IMR-90 (cell line): ENCODE measurements around the gene KRIT1. TPM values are rescaled to one million over a fixed set of nuclear protein-coding genes. Genes with fewer than 3 reads are reported as not detected.

Source experiments
- ATAC-seq: fragments of 200-7000 bp; cut with Tn5 transposase; 2 replicates; pipeline ENCODE4 v1.9.1; 2020; ENCODE audit warnings: low read depth, mild to moderate bottlenecking, moderate library complexity
- BruUV-seq: library from RNA; stranded (reverse); fragments of 400-500 nt; replicated peaks from 2 replicates; lab custom pipeline; 2021; lab: Mats Ljungman, UMichigan
- CTCF ChIA-PET: fragments of 300-600 bp; formaldehyde crosslinking; extraction: SDS; loops from one replicate; lab custom pipeline; 2021; ENCODE audit warnings: antibody characterized with exemption; lab: Yijun Ruan, JAX
- POLR2A ChIA-PET: fragments of 300-600 bp; sonication (Branson Sonifier 250); formaldehyde crosslinking; loops from one replicate; lab custom pipeline; 2022; ENCODE audit warnings: antibody characterized with exemption; ENCODE audit not compliant: unreplicated experiment; lab: Charles Lee
- DNase-seq: peaks from one replicate; pipeline ENCODE4 v3.0.0; 2013
- H2AFZ ChIP-seq: replicated peaks from 2 replicates; pipeline ENCODE3; 2013; ENCODE audit warnings: low read length, mild to moderate bottlenecking; ENCODE audit not compliant: poor library complexity
- H2AK5ac ChIP-seq: 2 replicates; pipeline ENCODE4 v1.6.1; 2013; ENCODE audit warnings: low read depth, low read length, inconsistent platforms
- H2AK9ac ChIP-seq: replicated peaks from 2 replicates; pipeline ENCODE3; 2013; ENCODE audit warnings: mild to moderate bottlenecking, low read depth, low read length, moderate library complexity; ENCODE audit not compliant: poor library complexity
- H2BK120ac ChIP-seq: 2 replicates; pipeline ENCODE4 v1.6.1; 2013; ENCODE audit warnings: low read depth, low read length, inconsistent platforms
- H2BK15ac ChIP-seq: 3 replicates; pipeline ENCODE4 v1.6.1; 2013; ENCODE audit warnings: low read depth, low read length, inconsistent platforms
- H2BK20ac ChIP-seq: 2 replicates; pipeline ENCODE4 v1.6.1; 2013; ENCODE audit warnings: low read depth, mild to moderate bottlenecking, inconsistent platforms, low read length, moderate library complexity
- H2BK5ac ChIP-seq: 2 replicates; pipeline ENCODE4 v1.6.1; 2013; ENCODE audit warnings: mild to moderate bottlenecking, low read depth, low read length, inconsistent platforms; ENCODE audit not compliant: poor library complexity, severe bottlenecking
- H3K14ac ChIP-seq: replicated peaks from 2 replicates; pipeline ENCODE4 v1.6.1; 2013; ENCODE audit warnings: low read depth, low read length, inconsistent platforms
- H3K18ac ChIP-seq: 2 replicates; pipeline ENCODE4 v1.6.1; 2013; ENCODE audit warnings: low read depth, low read length, control low read depth
- H3K23ac ChIP-seq: 2 replicates; pipeline ENCODE4 v1.6.1; 2013; ENCODE audit warnings: low read depth, low read length, inconsistent platforms
- H3K27ac ChIP-seq: 2 replicates; pipeline ENCODE4 v1.5.1; 2013; ENCODE audit warnings: mild to moderate bottlenecking, control low read depth, low read length; ENCODE audit not compliant: insufficient read depth
- H3K27me3 ChIP-seq: 2 replicates; pipeline ENCODE4 v1.6.1; 2013; ENCODE audit warnings: low read length; ENCODE audit not compliant: control insufficient read depth, insufficient read depth
- H3K36me3 ChIP-seq: 2 replicates; pipeline ENCODE4 v1.6.1; 2013; ENCODE audit warnings: low read length, mixed read lengths; ENCODE audit not compliant: control insufficient read depth, insufficient read depth
- H3K4ac ChIP-seq: 2 replicates; pipeline ENCODE4 v1.6.1; 2013; ENCODE audit warnings: low read depth, low read length, inconsistent platforms
- H3K4me1 ChIP-seq: 2 replicates; pipeline ENCODE4 v1.6.1; 2013; ENCODE audit warnings: low read length, mixed read lengths; ENCODE audit not compliant: control insufficient read depth, insufficient read depth
- H3K4me2 ChIP-seq: 2 replicates; pipeline ENCODE4 v1.6.1; 2013; ENCODE audit warnings: low read depth, mild to moderate bottlenecking, control low read depth, low read length, moderate library complexity
- H3K4me3 ChIP-seq: 2 replicates; pipeline ENCODE4 v1.5.1; 2013; ENCODE audit warnings: low read depth, mild to moderate bottlenecking, control low read depth, low read length, moderate library complexity; ENCODE audit not compliant: insufficient read depth
- H3K56ac ChIP-seq: 2 replicates; pipeline ENCODE4 v1.6.1; 2013; ENCODE audit warnings: low read length, inconsistent platforms; ENCODE audit not compliant: insufficient read depth; ENCODE audit errors: extremely low read depth
- H3K79me1 ChIP-seq, 2 experiments: 2 replicates each; pipeline ENCODE4 v1.6.1; 2013; ENCODE audit warnings: low read length in 2 of 2, inconsistent platforms in 1 of 2, low read depth in 1 of 2
- H3K9ac ChIP-seq: 2 replicates; pipeline ENCODE4 v1.6.1; 2013; ENCODE audit warnings: low read depth, low read length, control low read depth
- H3K9me1 ChIP-seq: 2 replicates; pipeline ENCODE4 v1.6.1; 2013; ENCODE audit warnings: low read length, inconsistent platforms; ENCODE audit not compliant: insufficient read depth
- H3K9me3 ChIP-seq: 2 replicates; pipeline ENCODE4 v1.6.1; 2013; ENCODE audit warnings: low read length; ENCODE audit not compliant: control insufficient read depth, insufficient read depth
- H4K20me1 ChIP-seq: 2 replicates; pipeline ENCODE4 v1.6.1; 2013; ENCODE audit warnings: low read length, inconsistent platforms; ENCODE audit not compliant: insufficient read depth
- H4K5ac ChIP-seq: 2 replicates; pipeline ENCODE4 v1.6.1; 2013; ENCODE audit warnings: mild to moderate bottlenecking, low read depth, low read length, control low read depth
- H4K8ac ChIP-seq, 2 experiments: 2 replicates each; pipeline ENCODE4 v1.6.1; 2013; ENCODE audit warnings: low read depth in 2 of 2, low read length in 2 of 2, control low read depth in 1 of 2, inconsistent platforms in 1 of 2
- H4K91ac ChIP-seq: 2 replicates; pipeline ENCODE4 v1.6.1; 2013; ENCODE audit warnings: low read depth, low read length, inconsistent platforms; ENCODE audit not compliant: insufficient read depth
- CEBPB ChIP-seq: IDR thresholded peaks from 2 replicates; pipeline ENCODE4 v1.6.1; 2012; ENCODE audit warnings: low read depth, low read length, improper control_type of control experiment
- CHD1 ChIP-seq: IDR thresholded peaks from 2 replicates; pipeline ENCODE4 v1.6.1; 2012; ENCODE audit warnings: low read depth, low read length, improper control_type of control experiment
- ELK1 ChIP-seq: fragments of 150-350 bp; IDR thresholded peaks from 2 replicates; pipeline ENCODE4 v1.6.1; 2016; ENCODE audit warnings: low read depth, mild to moderate bottlenecking, low read length, moderate library complexity, borderline replicate concordance
- FOS ChIP-seq: fragments of 150-350 bp; IDR thresholded peaks from 2 replicates; pipeline ENCODE4 v1.6.1; 2016; ENCODE audit warnings: low read depth, low read length
- MAFK ChIP-seq: IDR thresholded peaks from 2 replicates; pipeline ENCODE4 v1.6.1; 2012; ENCODE audit warnings: low read depth, low read length, improper control_type of control experiment
- MXI1 ChIP-seq: IDR thresholded peaks from 2 replicates; pipeline ENCODE4 v1.6.1; 2012; ENCODE audit warnings: low read depth, mild to moderate bottlenecking, low read length, moderate library complexity, borderline replicate concordance
- RAD21 ChIP-seq: IDR thresholded peaks from 2 replicates; pipeline ENCODE4 v1.6.1; 2012; ENCODE audit warnings: low read length, improper control_type of control experiment
- RCOR1 ChIP-seq: IDR thresholded peaks from 2 replicates; pipeline ENCODE4 v1.6.1; 2012; ENCODE audit warnings: mild to moderate bottlenecking, low read length, improper control_type of control experiment; ENCODE audit not compliant: insufficient replicate concordance
- dilution Hi-C: fragments of 300-500 bp; cut with HindIII; formaldehyde crosslinking; loops from one replicate; pipeline ENCODE4 v1.14.3; 2018; ENCODE audit warnings: low sequenced_read_pairs; ENCODE audit not compliant: unreplicated experiment
- in situ Hi-C: fragments of 300-500 bp; cut with MboI; formaldehyde crosslinking; loops from 3 replicates; pipeline ENCODE4 v1.14.3; 2019; ENCODE audit warnings: low sequenced_read_pairs, inconsistent platforms, mixed read lengths
- intact Hi-C: fragments of 100-400 bp; cut with micrococcal nuclease; formaldehyde crosslinking; loops from 2 replicates; pipeline ENCODE4 v1.10.0; 2022
- polyA plus RNA-seq, 3 experiments: library from polyadenylated mRNA; depleted of rRNA; stranded (reverse); fragments of >200 nt; gene quantifications; 2 replicates each; pipeline ENCODE4 v1.2.3, GENCODE V29; 2012; ENCODE audit warnings: low replicate concordance in 1 of 3
- total RNA-seq: library from RNA; depleted of rRNA; stranded (reverse); fragments of >200 nt; gene quantifications from 2 replicates; pipeline ENCODE4 v1.2.3, GENCODE V29; 2012

Gene KRIT1
- total and polyA plus RNA-seq, 2 of the 4 experiments (the other 2 are of a cell fraction), result 22.9 to 38.2 TPM

GRCh38 chr7:92250603-92251002 is 4.9 kb upstream of the KRIT1 start:
- Histone ChIP-seq H2AK9ac (no peak overlapping the region), H3K14ac (no peak overlapping the region), H2AK5ac (no peak overlapping the region), H3K4me2 (no peak overlapping the region), H4K5ac (no peak overlapping the region), H3K27me3 (no peaks in the 10 kb centered on the region), H3K9me1 (no peaks in the 10 kb centered on the region; the same call in 1 of the 2 replicates), H2BK15ac (no peak overlapping the region), H3K18ac (no peak overlapping the region), H3K27ac (no peak overlapping the region), H4K91ac (no peak overlapping the region), H3K9me3 (no peaks in the 10 kb centered on the region; the same call in 1 of the 2 replicates), H2BK120ac (no peak overlapping the region), H3K4me1 (no peaks in the 10 kb centered on the region; the same call in 1 of the 2 replicates), H4K8ac (no peak overlapping the region), H3K9ac (no peak overlapping the region), H4K20me1 (peaks cover 30% of the 10 kb centered on the region), H2BK20ac (no peak overlapping the region), H3K4ac (no peak overlapping the region), H3K79me1 (peaks cover 39 to 46% of the 10 kb centered on the region in 2 experiments), H3K23ac (no peak overlapping the region), H2BK5ac (no peak overlapping the region), H3K4me3 (no peak overlapping the region), H3K36me3 (no peaks in the 10 kb centered on the region), H3K56ac (no peak overlapping the region), H2AFZ (no peak overlapping the region)
- ATAC-seq (no peak), DNase-seq (no peak)
- BruUV-seq, result no TSS peak
- dilution Hi-C loops (no loop called here), intact Hi-C loops (no loop called here), in situ Hi-C loops (no loop called here)
- peak; percentile 62 for TF ChIP-seq MAFK
- no peak for TF ChIP-seq FOS
- no peak for TF ChIP-seq MXI1
- no peak for TF ChIP-seq RAD21
- no peak for TF ChIP-seq CHD1
- no peak for TF ChIP-seq ELK1
- no peak for TF ChIP-seq CEBPB
- no peak for TF ChIP-seq RCOR1
- CTCF ChIA-PET, result no interaction called here
- POLR2A ChIA-PET, result no interaction called here
